Measurements from ENCODE around the gene PIGM. TPM values are rescaled to one million over a fixed set of nuclear protein-coding genes. Genes with fewer than 3 reads are reported as not detected.

The PIGM gene
- 6.5 TPM for total RNA-seq

DNA sequence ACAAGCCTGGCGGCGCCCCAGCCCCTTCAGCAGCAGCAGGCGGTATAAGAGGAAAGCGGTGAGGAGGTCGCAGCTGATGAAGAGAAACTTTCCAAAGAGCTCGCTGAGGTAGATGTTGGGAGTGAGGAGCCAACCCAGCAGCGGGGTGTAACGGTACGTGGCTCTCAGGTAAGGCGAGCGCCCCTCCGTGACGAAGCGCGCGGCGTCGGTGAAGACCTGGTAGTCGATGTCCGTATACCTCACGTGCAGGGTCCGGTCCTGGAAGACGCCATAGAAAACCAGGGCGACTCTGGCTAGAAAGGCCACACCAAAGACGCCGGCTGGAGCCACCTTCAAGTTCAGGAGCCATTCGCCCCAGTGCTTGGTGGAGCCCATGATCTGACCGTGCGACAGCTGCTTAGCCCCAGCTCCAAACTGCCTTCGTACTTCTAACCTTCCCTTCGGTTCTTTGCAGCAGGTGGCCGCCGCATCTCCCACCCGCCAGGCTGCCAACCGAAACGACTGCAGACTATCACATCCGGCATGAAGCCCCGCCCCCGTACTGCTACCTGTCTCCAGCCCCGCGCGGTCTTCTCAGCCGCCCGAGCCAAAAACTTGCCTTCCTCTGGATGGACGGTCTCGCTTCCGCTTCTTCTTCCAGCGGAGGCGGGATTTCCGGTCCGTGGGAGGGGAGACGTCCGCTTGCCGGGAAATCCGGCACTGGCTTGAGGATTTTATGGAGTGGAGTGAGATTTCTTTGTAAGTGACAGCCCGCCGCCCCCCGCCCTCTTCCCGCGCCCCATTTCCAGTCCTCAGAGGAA is at the start of gene PIGM:
PIGM (minus strand) TSS at position 626 of the 800 bp plus-strand sequence; CDS start at position 375, 251 bp downstream.
- peak; percentile 65 to 93 (median 87) for DNase-seq (ENCODE audit: low read depth in 2 of 3, low spot score in 2 of 3)

GRCh38 chr1:160081261-160081936 is 49.6 kb upstream of the PIGM start, which contains the start of gene KCNJ9:
TSS of gene KCNJ9 (plus strand) at chr1:160081538. CDS start at chr1:160084031, 2,493 bp downstream.
- DNase-seq (ENCODE audit: low read depth in 2 of 3, low spot score in 2 of 3), result no peak

GRCh38 chr1:160080381-160081100 is 48.8 kb upstream of the PIGM start:
- no peak for DNase-seq (ENCODE audit: low read depth in 2 of 3, low spot score in 2 of 3)

- DNase-seq (ENCODE audit: low read depth in 2 of 3, low spot score in 2 of 3), result no peak
Observed at GRCh38 chr1:160079448-160079847, 47.7 kb upstream of the PIGM start.

DNA sequence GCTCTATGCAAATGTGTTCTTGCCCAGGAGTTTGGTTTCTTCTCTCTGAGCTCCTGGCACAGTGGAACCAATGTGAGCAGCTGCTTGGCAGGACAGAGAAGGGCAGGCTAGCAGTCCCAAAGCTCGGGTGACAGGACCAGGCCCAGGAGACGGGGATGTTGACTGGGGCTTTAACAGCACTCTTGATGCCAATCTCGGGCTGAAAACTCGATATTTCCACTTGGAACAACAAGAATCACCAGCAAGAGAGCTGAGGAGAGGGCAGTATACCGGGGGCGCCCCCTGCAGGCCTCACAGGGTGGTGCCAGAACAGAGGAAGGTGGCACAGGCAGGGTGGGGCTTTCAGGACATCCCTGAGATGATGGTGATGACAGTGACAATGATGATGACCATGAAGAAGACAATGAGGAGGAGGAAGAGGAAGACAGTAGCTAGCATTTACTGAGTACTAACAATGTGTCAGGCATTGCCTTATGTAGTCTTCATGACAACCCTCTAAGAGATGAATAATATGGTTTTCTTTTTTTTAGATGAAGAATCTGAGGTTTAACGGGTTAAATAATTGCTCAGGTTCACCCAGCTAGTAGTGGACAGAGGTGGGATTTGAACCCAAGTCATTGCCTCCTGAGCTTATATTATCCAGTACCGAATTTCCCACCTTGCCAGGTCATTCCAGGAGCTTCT is 46.9 kb upstream of the PIGM start:
- peak in 2 of 3 donors; percentile 50 to 69 for DNase-seq (ENCODE audit: low read depth in 2 of 3, low spot score in 2 of 3)

- no peak for DNase-seq (ENCODE audit: low read depth in 2 of 3, low spot score in 2 of 3)
Observed at GRCh38 chr1:160077486-160077885, 45.7 kb upstream of the PIGM start.

GRCh38 chr1:160076295-160076694 is 44.5 kb upstream of the PIGM start:
- no peak for DNase-seq (ENCODE audit: low read depth in 2 of 3, low spot score in 2 of 3)

GRCh38 chr1:160075836-160076235 is 44.0 kb upstream of the PIGM start:
- no peak for DNase-seq (ENCODE audit: low read depth in 2 of 3, low spot score in 2 of 3)

DNA sequence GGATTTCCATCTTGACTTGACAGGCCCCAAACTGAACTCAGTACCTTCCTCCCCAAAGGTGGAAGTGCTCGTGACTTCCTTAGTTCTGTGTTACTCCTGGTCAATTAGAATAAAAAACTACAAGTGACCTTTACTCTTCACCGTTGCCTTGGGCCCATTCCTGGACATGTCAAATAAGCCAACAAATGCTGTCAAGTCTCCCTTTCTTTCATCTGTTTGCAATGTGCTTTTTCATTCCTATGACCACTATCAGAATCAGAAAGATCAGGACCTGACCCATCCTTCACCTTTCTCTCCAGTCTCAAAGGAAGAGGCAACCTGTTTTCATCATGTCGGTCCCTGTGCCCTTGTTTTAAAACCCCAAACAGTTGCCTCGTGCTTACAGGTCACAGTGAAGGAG is 43.1 kb upstream of the PIGM start:
- no peak for DNase-seq (ENCODE audit: low read depth in 2 of 3, low spot score in 2 of 3)

DNA sequence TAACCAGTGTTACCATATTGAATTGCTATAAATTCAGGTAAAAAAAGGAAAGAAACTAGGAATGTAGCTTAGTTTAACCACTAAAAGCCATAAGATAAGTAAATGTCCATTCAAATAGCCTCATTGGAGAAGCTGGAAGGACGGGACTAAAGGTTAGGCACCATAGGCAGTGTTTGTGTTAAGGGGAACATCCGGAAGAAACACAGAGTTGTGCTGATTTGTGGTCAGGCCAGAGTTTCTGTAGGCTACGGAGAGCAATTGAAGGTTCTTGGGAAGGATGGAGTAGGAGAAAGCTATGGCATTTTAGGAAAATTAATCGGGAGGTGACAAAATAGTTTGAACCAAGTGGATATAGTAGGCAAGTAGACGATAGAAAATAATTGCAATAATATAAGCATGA is 39.5 kb upstream of the PIGM start:
- DNase-seq (ENCODE audit: low read depth in 2 of 3, low spot score in 2 of 3), result no peak

GRCh38 chr1:160070243-160071163 is 38.7 kb upstream of the PIGM start:
- peak; percentile 29 to 82 (median 70) for DNase-seq (ENCODE audit: low read depth in 2 of 3, low spot score in 2 of 3)

- no peak for DNase-seq (ENCODE audit: low read depth in 2 of 3, low spot score in 2 of 3)
Observed at GRCh38 chr1:160069460-160070231, 37.9 kb upstream of the PIGM start, which contains the start of gene KCNJ10. TSS of gene KCNJ10 (minus strand) at chr1:160070160. CDS start at chr1:160042532, 27,628 bp downstream.

- no peak for DNase-seq (ENCODE audit: low read depth in 2 of 3, low spot score in 2 of 3)
Observed at GRCh38 chr1:160068225-160068624, 36.4 kb upstream of the PIGM start.

DNA sequence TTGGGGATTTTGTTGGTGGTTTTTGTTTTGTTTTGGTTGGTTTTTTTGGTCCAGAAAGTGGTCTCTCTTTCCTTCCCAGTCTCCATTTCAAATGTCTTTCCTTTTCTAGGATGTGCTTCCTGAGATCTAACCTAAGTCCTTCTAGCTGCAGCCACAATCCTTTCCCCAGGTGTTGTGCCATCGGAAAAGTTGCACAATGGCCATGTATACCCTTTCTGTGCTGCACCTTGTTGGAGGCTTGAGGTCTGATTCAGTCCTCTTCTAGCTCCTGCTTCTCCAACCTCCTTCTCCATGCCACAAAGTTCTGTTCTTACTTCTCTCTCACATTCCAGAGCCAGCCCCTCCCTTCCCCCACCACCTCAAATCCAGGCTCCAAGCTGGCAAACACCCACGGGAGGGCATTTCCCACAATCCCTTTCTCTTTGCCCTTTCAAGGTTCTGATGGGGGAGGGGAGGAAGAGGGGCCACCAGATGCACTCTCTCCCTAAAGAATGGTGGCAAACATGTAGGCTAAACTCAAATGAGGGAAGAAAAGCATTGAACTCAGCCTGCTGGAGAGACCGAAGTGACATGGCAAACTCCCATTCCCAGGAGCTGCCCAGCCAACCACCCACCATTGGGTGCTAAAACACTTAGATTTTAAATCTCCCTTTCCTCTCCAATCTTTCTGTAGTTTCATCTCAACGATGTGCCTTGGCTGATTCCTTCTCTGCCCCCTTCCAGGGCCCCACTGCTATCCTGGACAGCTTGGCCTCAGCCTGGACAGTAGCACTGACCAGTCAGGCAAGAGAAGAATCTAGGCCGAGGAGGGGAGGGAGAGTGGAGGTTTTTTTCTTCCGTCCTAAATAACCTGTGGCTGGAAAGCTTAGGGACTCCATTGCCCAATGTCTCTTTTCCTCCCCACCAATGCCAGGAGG is 35.3 kb upstream of the PIGM start:
- no peak for DNase-seq (ENCODE audit: low read depth in 2 of 3, low spot score in 2 of 3)

- no peak for DNase-seq (ENCODE audit: low read depth in 2 of 3, low spot score in 2 of 3)
Observed at GRCh38 chr1:160064746-160065145, 33.0 kb upstream of the PIGM start.

GRCh38 chr1:160064164-160064563 is 32.4 kb upstream of the PIGM start:
- no peak for DNase-seq (ENCODE audit: low read depth in 2 of 3, low spot score in 2 of 3)

- no peak for DNase-seq (ENCODE audit: low read depth in 2 of 3, low spot score in 2 of 3)
Observed at GRCh38 chr1:160063176-160063575, 31.4 kb upstream of the PIGM start.

- no peak for DNase-seq (ENCODE audit: low read depth in 2 of 3, low spot score in 2 of 3)
Observed at GRCh38 chr1:160062230-160062532, 30.4 kb upstream of the PIGM start.

All from hematopoietic multipotent progenitor cell (in vitro differentiated cells).